WERI-Rb-1 (cell line): ENCODE measurements around the gene ATF7IP2.
"Not testable (repeated sequence)": the region's sequence is repeated elsewhere in the genome, so short reads cannot be mapped to it uniquely, and the experiment has no call there.

Source experiments
- DNase-seq: peaks from one replicate; pipeline ENCODE4 v3.0.0-alpha.2; 2020
- H3K27ac ChIP-seq: fragments of 250-450 bp; sonication (Bioruptor Pico); 2 replicates; pipeline ENCODE4 v1.5.1; 2020; ENCODE audit warnings: mild to moderate bottlenecking, moderate library complexity
- H3K27me3 ChIP-seq: fragments of 250-450 bp; sonication (Bioruptor Pico); 2 replicates; pipeline ENCODE4 v1.5.1; 2021; ENCODE audit warnings: mild to moderate bottlenecking, low read depth, moderate library complexity; ENCODE audit not compliant: insufficient read depth, severe bottlenecking
- H3K36me3 ChIP-seq: fragments of 250-450 bp; sonication (Bioruptor Pico); 2 replicates; pipeline ENCODE4 v1.5.1; 2020; ENCODE audit warnings: mild to moderate bottlenecking, moderate library complexity
- H3K4me3 ChIP-seq: 2 replicates; pipeline ENCODE4 v1.5.1; 2011; ENCODE audit warnings: low read depth, mild to moderate bottlenecking, control low read depth, low read length
- H3K9me3 ChIP-seq: fragments of 250-450 bp; sonication (Bioruptor Pico); 2 replicates; pipeline ENCODE4 v1.5.1; 2021; ENCODE audit warnings: mild to moderate bottlenecking, moderate library complexity; ENCODE audit not compliant: severe bottlenecking
- CTCF ChIP-seq: IDR thresholded peaks from 2 replicates; pipeline ENCODE4 v1.5.1; 2011; ENCODE audit warnings: low read depth, mild to moderate bottlenecking, control low read depth, inconsistent platforms, low read length

Gene ATF7IP2

DNA sequence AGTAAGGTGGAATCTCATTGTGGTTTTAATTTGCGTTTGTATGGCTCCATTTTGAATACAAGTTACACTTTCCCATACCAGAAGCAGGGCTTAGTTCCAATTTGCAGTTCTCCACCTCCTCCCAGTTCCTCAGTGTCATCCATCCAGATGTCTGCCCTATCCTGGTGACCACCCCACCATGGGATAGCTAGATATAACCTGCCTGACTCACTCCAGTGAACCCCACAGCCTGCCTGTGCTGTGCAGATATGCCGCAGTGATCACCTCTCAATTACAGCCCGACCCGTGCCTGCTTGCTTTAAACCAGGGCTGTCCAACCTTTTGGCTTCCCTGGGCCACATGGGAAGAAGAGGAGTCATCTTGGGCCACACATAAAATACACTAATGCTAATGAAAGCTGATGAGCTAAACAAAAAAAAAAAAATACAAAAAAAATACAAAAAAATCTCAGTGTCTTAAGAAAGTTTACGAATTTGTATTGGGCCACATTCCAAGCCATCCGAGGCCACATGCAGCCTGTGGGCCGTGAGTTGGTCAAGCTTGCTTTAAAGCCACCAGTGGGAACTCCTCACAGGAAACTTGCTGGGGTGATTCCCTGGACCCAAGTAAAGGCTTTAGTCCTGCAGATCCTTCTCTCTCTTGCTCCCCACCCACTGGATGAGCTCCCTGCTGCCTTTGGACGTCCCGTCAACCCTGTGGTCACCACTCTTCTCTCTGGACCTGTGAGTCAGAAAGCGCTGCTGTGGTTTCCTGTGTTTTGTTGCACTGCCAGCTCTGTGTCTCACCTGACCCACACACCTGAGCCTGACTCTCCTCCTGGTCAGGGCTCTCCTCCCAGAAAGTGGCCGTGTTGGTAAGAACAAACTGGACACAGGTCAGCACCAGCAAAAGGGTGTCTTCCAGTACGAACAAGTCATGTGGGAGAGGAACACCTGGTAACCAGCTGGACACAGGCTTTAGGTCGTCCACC, 111.6 kb downstream of the ATF7IP2 start:
- no peaks in the 10 kb centered on the region for H3K27me3 ChIP-seq
- peaks cover 13% of the 10 kb centered on the region for H3K9me3 ChIP-seq
- no peak overlapping the region for H3K4me3 ChIP-seq
- no peaks in the 10 kb centered on the region for H3K36me3 ChIP-seq
- DNase-seq, result no peak
- H3K27ac ChIP-seq, result no peak overlapping the region
- no peak for TF ChIP-seq CTCF

- no peaks in the 10 kb centered on the region for H3K27me3 ChIP-seq
- H3K36me3 ChIP-seq, result no peaks in the 10 kb centered on the region
- peaks cover 4% of the 10 kb centered on the region for H3K9me3 ChIP-seq
- H3K4me3 ChIP-seq, result no peak overlapping the region
- no peak overlapping the region for H3K27ac ChIP-seq
- DNase-seq, result no peak
- TF ChIP-seq CTCF, result no peak
These were observed 114.7 kb downstream of the ATF7IP2 start for GRCh38 chr16:10500582-10500981.

- no peak for DNase-seq
- TF ChIP-seq CTCF, result no peak
These were observed 115.3 kb downstream of the ATF7IP2 start for GRCh38 chr16:10501016-10501607.

DNA sequence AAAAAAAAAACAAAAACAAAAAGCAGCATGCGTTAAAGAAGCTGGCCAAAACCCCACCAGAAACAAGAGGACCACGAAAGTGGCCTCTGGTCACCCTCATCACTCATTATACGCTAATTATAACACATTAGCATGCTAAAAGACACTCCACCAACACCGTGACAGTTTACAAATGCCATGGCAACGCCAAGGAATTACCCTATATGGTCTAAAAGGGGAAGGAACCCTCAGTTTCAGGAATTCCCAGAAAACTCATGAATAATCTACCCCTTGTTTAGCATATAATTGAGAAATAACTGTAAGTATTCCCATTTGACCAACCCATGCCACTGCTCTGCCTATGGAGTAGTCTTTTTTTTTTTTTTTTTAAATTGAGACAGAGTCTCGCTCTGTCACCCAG, 116.9 kb downstream of the ATF7IP2 start:
- Histone ChIP-seq H3K27me3 (no peaks in the 10 kb centered on the region), H3K27ac (no peak overlapping the region), H3K9me3 (no peaks in the 10 kb centered on the region), H3K4me3 (no peak overlapping the region), H3K36me3 (no peaks in the 10 kb centered on the region)
- no peak for TF ChIP-seq CTCF
- DNase-seq, result no peak

More at GRCh38 chr16:10501016-10501607, 115.3 kb downstream of the ATF7IP2 start:
- peaks cover 3% of the 10 kb centered on the region for H3K9me3 ChIP-seq
- H3K27me3 ChIP-seq, result no peaks in the 10 kb centered on the region
- no peak overlapping the region for H3K27ac ChIP-seq
- no peaks in the 10 kb centered on the region for H3K36me3 ChIP-seq
- no peak overlapping the region for H3K4me3 ChIP-seq

DNA sequence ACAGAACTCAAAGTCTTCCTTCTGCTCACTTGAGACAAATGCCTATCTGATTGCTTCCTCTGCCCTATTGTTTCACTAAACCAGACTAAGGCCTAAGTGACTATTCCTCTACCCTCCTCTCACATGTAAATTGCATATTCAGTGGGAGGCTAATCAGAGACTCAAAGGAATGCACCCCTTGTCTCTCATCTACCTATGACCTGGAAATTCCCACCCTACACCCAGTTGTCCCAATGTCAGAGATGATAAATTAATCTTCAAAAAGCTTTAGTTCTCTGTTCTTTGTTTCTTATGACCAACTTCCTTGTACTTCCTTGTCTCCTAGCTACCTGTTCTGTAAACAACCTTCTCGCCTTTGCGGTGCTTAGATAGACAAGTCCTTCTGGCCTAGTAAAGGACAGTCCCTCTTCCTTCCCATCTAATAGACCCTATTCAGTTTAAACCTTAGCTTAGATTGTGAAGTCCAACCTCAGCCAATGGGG, 118.6 kb downstream of the ATF7IP2 start:
- no peak for DNase-seq
- no peak overlapping the region for H3K27ac ChIP-seq
- H3K36me3 ChIP-seq, result no peaks in the 10 kb centered on the region
- H3K27me3 ChIP-seq, result no peaks in the 10 kb centered on the region
- no peaks in the 10 kb centered on the region for H3K9me3 ChIP-seq
- H3K4me3 ChIP-seq, result no peak overlapping the region
- no peak for TF ChIP-seq CTCF

DNA sequence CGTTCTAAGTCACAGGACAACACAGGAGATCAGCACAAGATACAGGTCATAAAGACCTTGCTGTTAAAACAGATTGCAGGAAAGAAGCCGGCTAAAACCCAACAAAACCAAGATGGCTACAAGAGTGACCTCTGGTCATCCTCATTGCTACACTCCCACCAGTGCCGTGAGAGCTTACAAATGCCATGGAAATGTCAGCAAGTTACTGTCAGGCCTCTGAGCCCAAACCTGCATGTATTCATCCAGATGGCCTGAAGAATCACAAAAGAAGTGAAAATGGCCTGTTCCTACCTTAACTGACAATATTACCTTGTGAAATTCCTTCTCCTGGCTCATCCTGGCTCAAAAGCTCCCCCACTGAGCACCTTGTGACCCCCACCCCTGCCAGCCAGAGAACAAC, 119.4 kb downstream of the ATF7IP2 start:
- H3K27me3 ChIP-seq, DNase-seq, H3K9me3 ChIP-seq, H3K27ac ChIP-seq, H3K36me3 ChIP-seq, H3K4me3 ChIP-seq: not testable (repeated sequence)
